Measurements from ENCODE around the gene CEACAM1. TPM values are rescaled to one million over a fixed set of nuclear protein-coding genes. Genes with fewer than 3 reads are reported as not detected.
"Not testable (repeated sequence)": the region's sequence is repeated elsewhere in the genome, so short reads cannot be mapped to it uniquely, and the experiment has no call there.

Gene CEACAM1
- total RNA-seq, 1 experiment from 2014 or later, result not detected

GRCh38 chr19:42469311-42470235 lies 58.7 kb downstream of the CEACAM1 start:
- H3K27me3 ChIP-seq (replicated peaks), result no peaks in the 10 kb centered on the region; the same call in 1 of the 2 replicates
- no peaks in the 10 kb centered on the region for H3K36me3 ChIP-seq
- H3K4me3 ChIP-seq, result no peak overlapping the region
- no peaks in the 10 kb centered on the region for H3K9me3 ChIP-seq (replicated peaks)
- peak; percentile 28 to 59 for DNase-seq (ENCODE audit: low read depth in 1 of 2, low spot score in 2 of 2)
- no peak overlapping the region for H3K27ac ChIP-seq
- H3K4me1 ChIP-seq (replicated peaks), result peaks cover 8% of the 10 kb centered on the region

- no peak overlapping the region for H3K27ac ChIP-seq
- H3K9me3 ChIP-seq (replicated peaks), result no peaks in the 10 kb centered on the region
- DNase-seq (ENCODE audit: low read depth in 1 of 2, low spot score in 2 of 2), result peak; percentile 74 to 79
- no peaks in the 10 kb centered on the region for H3K36me3 ChIP-seq
- H3K4me1 ChIP-seq (replicated peaks), result peaks cover 8% of the 10 kb centered on the region
- H3K27me3 ChIP-seq (replicated peaks), result no peaks in the 10 kb centered on the region; the same call in 1 of the 2 replicates
- no peak overlapping the region for H3K4me3 ChIP-seq
These were observed 59.9 kb downstream of the CEACAM1 start for GRCh38 chr19:42468273-42468796.

- DNase-seq (ENCODE audit: low read depth in 1 of 2, low spot score in 2 of 2), result no peak
These were observed 61.0 kb downstream of the CEACAM1 start for GRCh38 chr19:42467183-42467760.

GRCh38 chr19:42466521-42467182 lies 61.6 kb downstream of the CEACAM1 start:
- no peaks in the 10 kb centered on the region for H3K27me3 ChIP-seq (replicated peaks)
- H3K4me3 ChIP-seq, result no peak overlapping the region
- H3K9me3 ChIP-seq (replicated peaks), result no peaks in the 10 kb centered on the region
- no peak for DNase-seq (ENCODE audit: low read depth in 1 of 2, low spot score in 2 of 2)
- H3K4me1 ChIP-seq (replicated peaks), result peaks cover 8% of the 10 kb centered on the region
- H3K36me3 ChIP-seq, result no peaks in the 10 kb centered on the region
- no peak overlapping the region for H3K27ac ChIP-seq

More at GRCh38 chr19:42467183-42467760, 61.0 kb downstream of the CEACAM1 start:
- no peak overlapping the region for H3K27ac ChIP-seq
- H3K9me3 ChIP-seq (replicated peaks), result no peaks in the 10 kb centered on the region
- H3K27me3 ChIP-seq (replicated peaks), result no peaks in the 10 kb centered on the region; the same call in 1 of the 2 replicates
- no peak overlapping the region for H3K4me3 ChIP-seq
- H3K36me3 ChIP-seq, result no peaks in the 10 kb centered on the region
- H3K4me1 ChIP-seq (replicated peaks), result peaks cover 8% of the 10 kb centered on the region

GRCh38 chr19:42465827-42466280 lies 62.4 kb downstream of the CEACAM1 start:
- no peaks in the 10 kb centered on the region for H3K9me3 ChIP-seq (replicated peaks)
- no peak overlapping the region for H3K27ac ChIP-seq
- no peaks in the 10 kb centered on the region for H3K36me3 ChIP-seq
- no peak for DNase-seq (ENCODE audit: low read depth in 1 of 2, low spot score in 2 of 2)
- no peaks in the 10 kb centered on the region for H3K27me3 ChIP-seq (replicated peaks)
- peaks cover 8% of the 10 kb centered on the region for H3K4me1 ChIP-seq (replicated peaks)
- no peak overlapping the region for H3K4me3 ChIP-seq

- Histone ChIP-seq H3K9me3 (replicated peaks) (no peaks in the 10 kb centered on the region), H3K36me3 (no peaks in the 10 kb centered on the region), H3K27me3 (replicated peaks) (no peaks in the 10 kb centered on the region), H3K4me1 (replicated peaks) (no peaks in the 10 kb centered on the region), H3K27ac (no peak overlapping the region), H3K4me3 (no peak overlapping the region)
- DNase-seq (ENCODE audit: low read depth in 1 of 2, low spot score in 2 of 2), result no peak
These were observed 66.5 kb downstream of the CEACAM1 start for GRCh38 chr19:42461700-42462324.

GRCh38 chr19:42461231-42461630 lies 67.0 kb downstream of the CEACAM1 start:
- H3K27me3 ChIP-seq (replicated peaks); DNase-seq (ENCODE audit: low read depth in 1 of 2, low spot score in 2 of 2); H3K27ac ChIP-seq; H3K9me3 ChIP-seq (replicated peaks); H3K36me3 ChIP-seq; H3K4me1 ChIP-seq (replicated peaks); H3K4me3 ChIP-seq: not testable (repeated sequence)

GRCh38 chr19:42459926-42460325 lies 68.4 kb downstream of the CEACAM1 start:
- H3K36me3 ChIP-seq, result no peaks in the 10 kb centered on the region
- no peak for DNase-seq (ENCODE audit: low read depth in 1 of 2, low spot score in 2 of 2)
- no peaks in the 10 kb centered on the region for H3K4me1 ChIP-seq (replicated peaks)
- H3K9me3 ChIP-seq (replicated peaks), result no peaks in the 10 kb centered on the region
- H3K27ac ChIP-seq, result no peak overlapping the region
- no peak overlapping the region for H3K4me3 ChIP-seq
- peaks cover under 1% of the 10 kb centered on the region; the same call in 1 of the 2 replicates for H3K27me3 ChIP-seq (replicated peaks)

Other genes starting within 250 kb of the CEACAM1 start
- gene PRR19, start 226.3 kb downstream of the CEACAM1 start, total RNA-seq (2014; rRNA removed; shearing (Covaris generic)), result 0.55 and 2.5 TPM in 2 replicates
- 17.9 and 23.0 TPM in 2 replicates for gene PAFAH1B3, start 225.9 kb downstream of the CEACAM1 start, total RNA-seq (2014; rRNA removed; shearing (Covaris generic))
- not detected in 2 replicates for gene TMEM145, start 215.2 kb downstream of the CEACAM1 start, total RNA-seq (2014; rRNA removed; shearing (Covaris generic))
- 12.1 and 16.1 TPM in 2 replicates for gene MEGF8, start 202.8 kb downstream of the CEACAM1 start, total RNA-seq (2014; rRNA removed; shearing (Covaris generic))
- gene CNFN, start 138.2 kb downstream of the CEACAM1 start, total RNA-seq (2014; rRNA removed; shearing (Covaris generic)), result not detected in 2 replicates
- gene LIPE, start 101.1 kb downstream of the CEACAM1 start, total RNA-seq (2014; rRNA removed; shearing (Covaris generic)), result 3.3 and 7.9 TPM in 2 replicates
- gene CXCL17, start 85.5 kb downstream of the CEACAM1 start, total RNA-seq (2014; rRNA removed; shearing (Covaris generic)), result not detected in 2 replicates
- gene CEACAM8, start 66.4 kb upstream of the CEACAM1 start, total RNA-seq (2014; rRNA removed; shearing (Covaris generic)), result not detected in 2 replicates
- not detected in 2 replicates for gene PSG3, start 212.0 kb upstream of the CEACAM1 start, total RNA-seq (2014; rRNA removed; shearing (Covaris generic))
- gene PSG8, start 237.2 kb upstream of the CEACAM1 start, total RNA-seq (2014; rRNA removed; shearing (Covaris generic)), result not detected in 2 replicates

Measured in SJSA1 (cell line).